ENCODE results near the gene ADAMTS9. TPM values are rescaled to one million over a fixed set of nuclear protein-coding genes. Genes with fewer than 3 reads are reported as not detected.

ADAMTS9 gene
- polyA plus RNA-seq, 1 experiment: 0.16 TPM

DNA sequence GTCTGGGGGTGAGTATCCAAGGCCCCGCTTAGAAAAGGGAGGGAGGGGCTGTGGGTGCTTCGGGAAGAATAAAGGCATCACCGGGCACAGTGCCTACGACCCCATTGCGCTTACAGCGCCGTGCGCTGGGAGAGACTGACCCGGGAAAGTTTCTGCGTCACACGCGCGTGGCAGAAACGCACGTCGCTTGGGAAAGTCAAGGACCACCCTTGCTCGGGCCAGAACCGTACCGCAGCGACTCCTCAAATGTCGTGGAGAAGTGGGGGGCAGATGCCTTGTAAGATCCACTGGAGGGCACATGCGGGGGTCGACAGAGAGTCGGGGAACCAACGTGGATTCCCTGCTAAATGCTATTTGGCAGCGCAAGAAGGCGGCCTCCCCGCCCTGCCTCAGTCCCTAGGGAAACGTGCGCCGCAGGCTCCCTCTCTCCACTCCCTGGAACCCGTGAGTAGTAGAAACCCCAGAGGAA is 2.4 kb downstream of the ADAMTS9 start:
- ChIA-PET CTCF (interaction anchor here (0.6 kb wide), 1 partner anchor 34 kb away, joined by 3 read pairs; no protein-coding TSS in a partner anchor), POLR2A (no interaction called here)
- TF ChIP-seq, protein P1, sequence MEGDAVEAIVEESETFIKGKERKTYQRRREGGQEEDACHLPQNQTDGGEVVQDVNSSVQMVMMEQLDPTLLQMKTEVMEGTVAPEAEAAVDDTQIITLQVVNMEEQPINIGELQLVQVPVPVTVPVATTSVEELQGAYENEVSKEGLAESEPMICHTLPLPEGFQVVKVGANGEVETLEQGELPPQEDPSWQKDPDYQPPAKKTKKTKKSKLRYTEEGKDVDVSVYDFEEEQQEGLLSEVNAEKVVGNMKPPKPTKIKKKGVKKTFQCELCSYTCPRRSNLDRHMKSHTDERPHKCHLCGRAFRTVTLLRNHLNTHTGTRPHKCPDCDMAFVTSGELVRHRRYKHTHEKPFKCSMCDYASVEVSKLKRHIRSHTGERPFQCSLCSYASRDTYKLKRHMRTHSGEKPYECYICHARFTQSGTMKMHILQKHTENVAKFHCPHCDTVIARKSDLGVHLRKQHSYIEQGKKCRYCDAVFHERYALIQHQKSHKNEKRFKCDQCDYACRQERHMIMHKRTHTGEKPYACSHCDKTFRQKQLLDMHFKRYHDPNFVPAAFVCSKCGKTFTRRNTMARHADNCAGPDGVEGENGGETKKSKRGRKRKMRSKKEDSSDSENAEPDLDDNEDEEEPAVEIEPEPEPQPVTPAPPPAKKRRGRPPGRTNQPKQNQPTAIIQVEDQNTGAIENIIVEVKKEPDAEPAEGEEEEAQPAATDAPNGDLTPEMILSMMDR (IDR thresholded peaks at IDR 0.05; ENCODE audit: insufficient read depth, low read depth, low read length): no peak
- peak overlapping the region; percentile 56 for H3K4me3 ChIP-seq (ENCODE audit: low read depth, low read length)
- no peaks in the 10 kb centered on the region for H3K27me3 ChIP-seq (ENCODE audit: control insufficient read depth, insufficient read depth, low read length)
- no peaks in the 10 kb centered on the region for H3K36me3 ChIP-seq (ENCODE audit: control insufficient read depth, insufficient read depth, low read length)
- DNase-seq (ENCODE audit: low read depth): no peak

DNA sequence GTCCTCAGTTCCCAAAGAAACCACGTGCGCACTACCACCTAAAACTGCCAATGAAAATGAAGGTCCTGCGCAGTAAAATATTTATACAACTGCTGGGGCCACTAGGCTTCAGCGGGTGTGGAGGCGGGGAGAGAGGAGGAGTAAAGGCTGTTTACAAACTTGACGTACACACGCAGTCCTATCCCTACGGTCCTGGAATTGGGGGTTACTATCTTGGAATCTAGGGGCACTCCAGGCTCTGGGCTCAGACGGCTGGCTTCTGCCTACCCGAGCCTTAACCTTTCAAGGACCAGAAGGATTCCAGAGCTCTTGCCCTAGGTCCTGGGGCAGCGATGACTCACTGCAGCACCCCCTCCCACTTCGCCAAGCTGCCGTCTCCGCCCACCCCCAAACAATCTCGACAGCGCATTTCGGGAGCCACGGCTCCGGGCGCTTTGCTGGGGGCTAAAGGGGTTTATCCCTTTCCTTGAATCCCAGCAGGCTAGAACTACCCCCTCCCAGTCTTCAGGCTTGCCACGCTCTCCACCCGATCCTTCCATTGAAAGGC is 3.0 kb downstream of the ADAMTS9 start:
- TF ChIP-seq, protein P1 (IDR thresholded peaks at IDR 0.05; ENCODE audit: insufficient read depth, low read depth, low read length): no peak
- ChIA-PET CTCF (interaction anchor here (0.6 kb wide), 2 partner anchors 33 to 346 kb away, joined by 3 read pairs; no protein-coding TSS in a partner anchor), POLR2A (no interaction called here)
- Histone ChIP-seq H3K36me3 (ENCODE audit: control insufficient read depth, insufficient read depth, low read length) (no peaks in the 10 kb centered on the region), H3K4me3 (ENCODE audit: low read depth, low read length) (peak overlapping the region; percentile 56), H3K27me3 (ENCODE audit: control insufficient read depth, insufficient read depth, low read length) (no peaks in the 10 kb centered on the region)
- DNase-seq (ENCODE audit: low read depth): no peak

DNA sequence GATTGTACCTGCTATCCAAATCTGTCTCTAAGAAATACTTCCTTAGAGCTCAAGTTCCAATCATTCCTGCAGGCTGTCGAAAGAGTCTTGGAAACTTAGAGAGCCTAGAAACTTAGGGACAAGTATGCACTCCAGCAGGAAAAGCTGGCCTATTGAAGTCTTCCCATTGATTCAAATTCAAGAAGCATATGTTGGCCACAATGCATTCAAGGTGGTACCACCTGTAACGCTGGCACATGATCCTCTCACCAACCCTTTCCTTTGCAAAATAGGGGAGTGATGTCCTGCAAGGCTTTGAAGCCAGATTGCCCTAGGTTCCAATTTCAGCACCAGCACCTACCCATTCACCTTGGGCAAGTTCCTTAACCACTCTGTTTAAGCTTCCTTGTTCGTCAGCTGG is 6.0 kb downstream of the ADAMTS9 start:
- Histone ChIP-seq H3K36me3 (ENCODE audit: control insufficient read depth, insufficient read depth, low read length) (no peaks in the 10 kb centered on the region), H3K4me3 (ENCODE audit: low read depth, low read length) (no peak overlapping the region), H3K27me3 (ENCODE audit: control insufficient read depth, insufficient read depth, low read length) (no peaks in the 10 kb centered on the region)
- DNase-seq (ENCODE audit: low read depth): no peak
- ChIA-PET CTCF (no interaction called here), POLR2A (no interaction called here)
- TF ChIP-seq, protein P1 (IDR thresholded peaks at IDR 0.05; ENCODE audit: insufficient read depth, low read depth, low read length): no peak

DNA sequence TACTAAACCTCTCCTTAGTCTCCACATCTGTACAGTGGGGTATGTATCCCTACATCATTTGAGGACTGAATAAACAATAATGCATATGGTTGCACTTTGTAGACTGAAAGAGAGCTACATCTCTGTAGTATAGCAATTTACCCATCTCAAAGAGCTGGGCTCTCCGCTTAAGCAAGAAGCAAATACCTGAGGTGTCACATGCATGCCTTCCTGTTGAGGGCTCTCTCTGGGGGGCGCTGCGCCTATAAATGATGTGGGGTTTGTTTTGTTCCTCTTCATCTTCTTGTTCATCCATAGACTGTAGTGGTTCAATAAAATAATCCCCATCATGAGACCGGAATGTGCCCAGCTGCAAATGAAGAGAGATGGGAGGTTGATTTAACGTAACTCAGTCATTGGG is 6.8 kb downstream of the ADAMTS9 start:
- Histone ChIP-seq H3K36me3 (ENCODE audit: control insufficient read depth, insufficient read depth, low read length) (no peaks in the 10 kb centered on the region), H3K4me3 (ENCODE audit: low read depth, low read length) (no peak overlapping the region), H3K27me3 (ENCODE audit: control insufficient read depth, insufficient read depth, low read length) (no peaks in the 10 kb centered on the region)
- no peak for DNase-seq (ENCODE audit: low read depth)
- ChIA-PET CTCF (no interaction called here), POLR2A (no interaction called here)
- TF ChIP-seq, protein P1 (IDR thresholded peaks at IDR 0.05; ENCODE audit: insufficient read depth, low read depth, low read length): no peak

DNA sequence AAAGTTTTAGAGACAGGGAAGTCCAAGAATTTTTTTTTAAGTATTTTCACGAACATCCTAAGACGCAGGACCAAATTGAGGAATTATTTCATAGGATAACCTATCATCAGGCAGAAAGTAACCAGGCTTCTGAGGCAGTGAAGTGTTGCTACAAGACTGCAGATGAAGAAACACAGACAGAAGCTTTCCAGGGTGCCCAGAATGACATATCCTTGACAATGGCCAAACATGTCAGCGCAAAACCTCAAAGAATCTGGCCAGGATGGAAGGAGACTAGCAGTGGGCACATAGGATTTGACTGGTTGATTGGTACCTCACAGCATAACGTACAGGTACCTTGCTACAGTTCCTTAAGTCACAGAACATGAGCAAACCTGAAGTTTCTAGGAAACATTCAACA is 7.5 kb downstream of the ADAMTS9 start:
- CTCF ChIA-PET: no interaction called here
- DNase-seq (ENCODE audit: low read depth): no peak
- H3K4me3 ChIP-seq (ENCODE audit: low read depth, low read length): no peak overlapping the region
- no peaks in the 10 kb centered on the region for H3K36me3 ChIP-seq (ENCODE audit: control insufficient read depth, insufficient read depth, low read length)
- H3K27me3 ChIP-seq (ENCODE audit: control insufficient read depth, insufficient read depth, low read length): no peaks in the 10 kb centered on the region
- POLR2A ChIA-PET: no interaction called here
- TF ChIP-seq, protein P1 (IDR thresholded peaks at IDR 0.05; ENCODE audit: insufficient read depth, low read depth, low read length): no peak

All from BJ (cell line).